EH (cell line): ENCODE data around the gene UBASH3A.

Experiments used
- DNase-seq: peaks from one replicate; pipeline ENCODE4 v3.0.0-alpha.2; 2015; ENCODE audit warnings: low read depth

Gene UBASH3A

DNA sequence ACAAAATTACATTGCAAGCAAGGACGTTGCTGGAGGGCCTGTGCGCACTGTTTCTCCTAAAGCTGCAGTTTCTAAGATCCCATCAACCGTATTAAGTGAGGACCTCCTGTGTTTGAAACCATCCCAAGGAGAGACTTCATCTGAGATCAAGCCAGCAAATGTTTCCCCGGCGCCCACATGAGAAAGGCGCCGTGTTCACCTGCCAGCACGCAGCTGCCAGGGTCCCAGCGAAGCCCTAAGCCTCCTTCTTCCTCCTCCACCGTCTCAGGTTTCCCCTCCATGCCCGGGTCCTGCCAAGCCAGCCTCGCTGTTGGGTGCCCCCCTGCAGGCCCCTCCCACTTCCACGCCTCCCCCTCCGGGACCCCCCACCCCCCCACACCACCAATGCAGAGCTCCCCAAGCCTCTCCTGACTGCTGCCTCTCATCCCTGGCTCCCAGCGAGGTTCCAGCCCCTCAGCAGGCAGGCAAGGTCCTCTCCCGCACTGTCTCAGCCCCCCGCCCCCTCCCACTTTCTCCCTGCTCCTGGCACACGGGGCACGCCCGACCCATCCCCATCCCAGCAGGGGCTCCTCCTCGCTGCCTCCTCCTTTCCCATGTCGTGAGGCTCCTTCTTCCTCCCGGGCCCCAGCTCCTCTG lies 28.7 kb upstream of the UBASH3A start:
- DNase-seq, result no peak

DNA sequence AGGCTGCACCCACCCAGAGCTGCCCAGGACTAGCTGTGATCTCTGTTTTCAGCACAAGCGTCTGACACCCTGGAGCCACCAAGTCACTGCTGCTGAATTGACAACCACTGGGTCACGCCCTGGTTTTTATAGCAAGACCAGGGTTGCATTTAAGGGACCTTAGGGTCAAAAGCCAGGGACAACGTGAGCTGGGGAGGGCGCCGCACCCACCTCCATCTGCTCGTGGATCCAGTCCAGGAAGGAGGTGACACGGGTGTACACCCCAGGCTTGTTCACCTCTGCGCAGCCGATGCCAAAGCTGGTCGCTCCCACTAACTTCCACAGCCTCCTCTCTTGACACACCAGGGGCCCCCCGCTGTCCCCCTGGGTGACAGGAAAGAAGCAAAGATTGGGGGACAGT lies 28.2 kb upstream of the UBASH3A start:
- no peak for DNase-seq

- no peak for DNase-seq
Measured at GRCh38 chr21:42375966-42376337, 27.8 kb upstream of the UBASH3A start.

DNA sequence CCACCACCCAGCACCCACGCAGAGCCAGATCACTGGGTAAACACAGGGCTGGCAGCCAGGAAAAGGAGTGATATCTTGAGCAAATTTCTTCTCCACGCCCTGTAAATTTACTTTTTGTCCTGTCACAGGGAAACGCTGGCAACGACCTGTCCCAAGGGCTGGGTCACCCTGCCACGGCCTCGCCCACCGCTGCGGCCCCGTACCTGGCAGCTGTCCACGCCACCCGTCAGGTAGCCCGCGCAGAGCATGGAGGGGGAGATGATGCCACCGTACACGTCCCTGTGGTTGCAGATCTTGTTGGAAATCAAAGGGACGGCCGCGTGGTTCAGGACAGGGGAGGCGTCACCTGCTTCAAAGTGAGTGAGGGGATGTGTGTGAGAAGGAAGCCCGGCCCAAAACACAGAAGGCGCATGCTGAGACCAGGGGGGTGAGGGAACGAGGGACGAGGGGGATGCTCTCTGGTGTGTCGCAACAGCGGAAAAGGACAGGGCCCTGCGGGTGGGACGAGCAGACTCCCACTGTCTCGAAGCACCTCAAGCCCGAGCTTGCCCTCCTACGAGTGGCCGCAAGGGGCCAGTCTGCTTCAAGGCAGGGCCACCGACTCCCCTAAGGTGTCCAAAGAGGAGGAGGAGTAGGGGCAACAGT lies 27.2 kb upstream of the UBASH3A start:
- no peak for DNase-seq

GRCh38 chr21:42377211-42377950 lies 26.3 kb upstream of the UBASH3A start:
- no peak for DNase-seq

DNA sequence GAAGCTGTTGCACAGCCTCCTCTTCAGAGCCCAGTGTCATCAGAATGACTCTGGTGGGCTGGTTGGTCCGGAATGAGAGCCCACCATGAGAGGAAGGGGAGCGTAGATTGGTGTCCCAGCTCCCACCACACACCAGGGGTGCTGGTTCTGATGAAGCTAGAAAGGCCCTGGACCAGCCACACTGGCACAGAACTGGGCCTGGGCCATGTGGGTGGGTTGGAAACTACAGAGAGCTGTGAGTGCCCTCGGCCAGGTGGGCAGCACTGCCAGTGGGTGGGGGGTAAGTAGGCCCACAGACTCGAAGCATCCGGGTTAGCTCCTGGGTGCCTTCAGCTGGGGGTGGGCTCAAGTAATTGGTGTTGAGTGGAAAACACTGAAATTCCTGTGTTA lies 25.8 kb upstream of the UBASH3A start:
- DNase-seq, result no peak

GRCh38 chr21:42378418-42378817 lies 25.3 kb upstream of the UBASH3A start:
- no peak for DNase-seq

DNA sequence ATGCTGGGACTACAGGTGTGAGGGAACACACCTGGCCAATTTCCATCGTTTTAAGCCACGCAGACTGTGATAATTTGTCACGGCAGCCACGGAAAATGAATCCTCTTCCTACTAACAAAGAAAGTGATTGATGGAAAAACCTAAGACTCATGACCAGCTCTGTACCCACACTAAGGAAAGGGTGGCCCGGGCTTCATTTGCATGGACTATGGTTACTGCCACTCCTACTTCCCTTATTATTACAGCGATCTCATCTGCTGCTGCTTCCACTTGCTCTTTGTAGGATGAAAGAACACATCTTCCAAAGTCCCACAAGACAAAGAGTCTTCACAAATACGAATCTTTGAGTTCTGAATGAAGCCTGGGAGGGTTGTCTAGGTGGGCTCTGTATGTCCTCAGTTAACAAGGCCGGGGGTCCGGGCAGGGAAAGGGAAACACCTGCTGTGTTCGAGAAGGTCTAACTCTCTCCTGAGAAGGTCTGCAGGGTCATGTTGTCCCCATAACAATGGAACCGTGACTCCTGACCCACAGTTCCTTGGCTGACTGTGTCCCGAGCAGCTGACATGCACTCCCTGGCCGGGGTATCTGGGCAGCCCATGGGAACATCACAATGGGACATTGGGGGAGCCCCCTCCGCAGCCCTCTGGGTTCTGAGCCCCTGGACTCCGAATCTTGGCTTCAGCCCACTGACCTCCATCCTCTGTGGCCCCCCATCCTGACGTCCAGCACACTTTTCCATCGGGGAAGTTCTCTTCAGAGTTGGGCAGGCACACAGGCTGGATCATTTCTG lies 24.1 kb upstream of the UBASH3A start:
- no peak for DNase-seq

- peak; percentile 12 for DNase-seq
Measured at GRCh38 chr21:42381347-42381984, 22.2 kb upstream of the UBASH3A start.

DNA sequence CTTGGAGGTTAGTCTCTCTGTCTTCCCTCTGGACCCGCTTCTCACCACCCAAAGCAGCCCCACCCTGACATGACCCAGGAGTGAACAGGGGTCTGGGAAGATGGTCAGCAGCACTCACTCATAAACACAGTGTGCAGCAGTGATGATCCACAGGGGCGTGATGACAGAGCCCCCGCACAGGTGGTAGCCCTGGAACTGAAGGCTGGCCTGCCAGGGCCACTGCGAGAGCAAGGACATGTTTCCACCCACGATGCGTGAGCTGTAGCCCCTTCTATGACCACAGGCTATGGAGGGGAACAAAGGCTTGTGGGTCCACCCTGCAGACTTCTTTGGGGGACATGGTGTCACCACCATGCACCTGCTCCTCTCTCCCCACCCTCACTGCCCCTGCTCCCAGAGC lies 20.8 kb upstream of the UBASH3A start:
- no peak for DNase-seq

DNA sequence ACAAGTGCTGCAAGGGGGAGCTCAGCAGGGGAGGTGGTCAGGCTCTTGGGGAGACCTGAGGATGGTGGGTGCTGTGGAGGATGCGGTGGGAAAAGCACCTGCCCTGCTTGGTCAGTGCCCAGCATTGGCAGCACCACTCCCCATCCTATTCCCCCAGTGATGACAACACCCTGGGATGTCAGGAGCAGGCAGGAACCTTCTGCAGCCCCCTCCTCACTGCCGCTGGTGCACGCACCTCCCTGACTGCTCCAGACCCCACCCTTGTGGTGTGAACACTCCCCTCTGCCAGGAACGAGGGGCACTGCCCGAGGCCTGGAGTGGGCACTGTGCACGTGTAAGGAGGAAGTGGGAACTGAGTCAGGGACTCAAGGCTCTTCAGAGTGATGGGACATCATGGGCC lies 20.4 kb upstream of the UBASH3A start:
- DNase-seq, result no peak

- no peak for DNase-seq
Measured at GRCh38 chr21:42384156-42384945, 19.4 kb upstream of the UBASH3A start.

DNA sequence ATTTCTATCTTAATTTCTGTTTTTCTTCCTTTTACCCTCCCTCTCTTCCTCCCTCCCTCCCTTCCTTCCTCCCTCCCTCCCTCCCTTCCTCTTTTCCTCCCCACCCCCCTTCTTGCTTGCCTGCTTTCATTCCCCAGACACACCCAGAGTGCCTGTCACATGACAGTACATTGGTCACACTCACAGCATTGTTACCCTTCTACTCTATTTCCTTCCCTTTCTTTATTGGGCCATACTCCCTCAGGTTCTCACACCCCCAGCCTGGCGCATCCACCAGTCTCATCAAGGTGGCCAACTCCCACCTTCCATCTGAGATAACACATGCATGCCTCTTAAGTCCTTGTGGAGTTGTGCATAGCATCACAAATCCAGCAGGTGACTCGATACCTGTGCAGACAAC lies 18.7 kb upstream of the UBASH3A start:
- no peak for DNase-seq

DNA sequence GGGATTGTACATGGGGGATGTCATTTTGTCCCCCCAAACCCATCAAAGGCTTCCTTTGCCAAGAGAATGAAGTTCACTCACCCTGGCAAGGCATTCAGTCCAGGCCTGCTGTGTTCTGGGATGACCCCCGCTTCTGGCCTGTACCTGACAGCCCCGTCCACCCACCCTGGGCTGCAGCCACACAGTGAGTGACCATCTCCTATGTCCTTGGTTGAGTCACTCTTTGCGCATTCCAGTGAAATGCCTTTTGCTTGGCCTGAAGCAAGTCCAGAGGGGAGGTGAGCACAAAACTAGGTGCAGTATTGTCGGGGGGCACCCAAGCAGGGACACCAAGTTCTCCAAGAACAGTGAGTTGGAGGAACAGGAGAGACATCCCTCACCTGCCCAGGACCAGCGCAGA lies 18.1 kb upstream of the UBASH3A start:
- DNase-seq, result no peak

GRCh38 chr21:42386034-42386591 lies 17.6 kb upstream of the UBASH3A start:
- no peak for DNase-seq

DNA sequence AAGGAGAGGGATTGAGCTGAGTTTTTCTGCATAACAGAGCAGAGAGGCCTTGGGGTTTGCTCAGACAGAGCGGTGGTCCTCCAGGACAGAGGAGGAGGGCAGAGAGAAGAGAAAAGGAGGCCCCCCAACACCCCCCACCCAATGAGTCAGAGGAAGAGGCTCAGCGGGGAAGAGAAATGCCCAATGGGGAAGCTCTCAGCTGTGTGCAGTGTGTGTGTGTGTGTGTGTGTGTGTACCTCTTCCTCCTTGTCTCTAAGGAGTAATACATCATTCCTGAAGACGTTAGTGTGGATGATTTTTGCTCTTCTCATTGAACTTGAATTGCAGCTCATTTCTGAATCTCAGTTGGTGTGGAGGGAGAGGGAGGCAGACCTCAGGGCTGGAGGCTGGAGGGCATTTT lies 16.5 kb upstream of the UBASH3A start:
- no peak for DNase-seq

- DNase-seq, result no peak
Measured at GRCh38 chr21:42387843-42388340, 15.8 kb upstream of the UBASH3A start.

- no peak for DNase-seq
Measured at GRCh38 chr21:42388740-42389448, 14.8 kb upstream of the UBASH3A start.

GRCh38 chr21:42389449-42389835 lies 14.3 kb upstream of the UBASH3A start:
- no peak for DNase-seq

GRCh38 chr21:42390193-42390592 lies 13.5 kb upstream of the UBASH3A start:
- no peak for DNase-seq
